Smooth muscle cell (in vitro differentiated cells): ENCODE results near the gene SNHG17. TPM values are rescaled to one million over a fixed set of nuclear protein-coding genes. Genes with fewer than 3 reads are reported as not detected.
"Not testable (repeated sequence)": the region's sequence is repeated elsewhere in the genome, so short reads cannot be mapped to it uniquely, and the experiment has no call there.

Source experiments
- DNase-seq: peaks from one replicate; lab custom pipeline; 2025; ENCODE audit not compliant: unreplicated experiment; lab: John Stamatoyannopoulos, UW
- H2AFZ ChIP-seq: fragments of 200-600 bp; sonication (generic); 2 replicates; pipeline ENCODE4 v1.6.0; 2016; ENCODE audit warnings: antibody characterized with exemption, low read depth, mild to moderate bottlenecking
- H3F3A ChIP-seq: fragments of 200-600 bp; sonication (generic); 2 replicates; pipeline ENCODE4 v1.6.0; 2017; ENCODE audit warnings: antibody characterized with exemption, low read depth
- H3K27ac ChIP-seq: fragments of 200-600 bp; sonication (generic); 2 replicates; pipeline ENCODE4 v1.5.1; 2016; ENCODE audit warnings: low read depth, mild to moderate bottlenecking
- H3K27me3 ChIP-seq: fragments of 200-600 bp; sonication (generic); 2 replicates; pipeline ENCODE4 v1.6.1; 2016; ENCODE audit warnings: low read depth, mild to moderate bottlenecking
- H3K36me3 ChIP-seq: fragments of 200-600 bp; sonication (generic); 2 replicates; pipeline ENCODE4 v1.5.1; 2016; ENCODE audit warnings: low read depth
- H3K4me1 ChIP-seq: fragments of 200-600 bp; sonication (generic); 2 replicates; pipeline ENCODE4 v1.5.1; 2016; ENCODE audit warnings: low read depth
- H3K4me2 ChIP-seq: fragments of 200-600 bp; sonication (generic); 2 replicates; pipeline ENCODE4 v1.6.0; 2016; ENCODE audit warnings: mild to moderate bottlenecking
- H3K4me3 ChIP-seq: fragments of 200-600 bp; sonication (generic); 2 replicates; pipeline ENCODE4 v1.5.1; 2016; ENCODE audit warnings: mild to moderate bottlenecking
- H3K79me2 ChIP-seq: fragments of 200-600 bp; sonication (generic); 2 replicates; pipeline ENCODE4 v1.6.0; 2016; ENCODE audit warnings: low read depth, mild to moderate bottlenecking
- H3K9ac ChIP-seq: fragments of 200-600 bp; sonication (generic); 2 replicates; pipeline ENCODE4 v1.6.0; 2016; ENCODE audit warnings: low read depth
- H3K9me3 ChIP-seq: fragments of 200-600 bp; sonication (generic); replicated peaks from 2 replicates; pipeline ENCODE4 v1.5.1; 2016; ENCODE audit warnings: low read depth
- H4K20me1 ChIP-seq: fragments of 200-600 bp; sonication (generic); 2 replicates; pipeline ENCODE4 v1.6.0; 2016; ENCODE audit warnings: low read depth
- CTCF ChIP-seq: fragments of 200-600 bp; sonication (generic); IDR thresholded peaks from 2 replicates; pipeline ENCODE4 v1.5.1; 2017; ENCODE audit warnings: borderline replicate concordance, mild to moderate bottlenecking, antibody characterized with exemption; ENCODE audit not compliant: insufficient read depth, poor library complexity, severe bottlenecking
- WGBS: methylation state at CpG from one replicate; pipeline ENCODE4 v1.1.7; 2016; ENCODE audit warnings: low lambda C conversion rate; 5-methylcytosine and 5-hydroxymethylcytosine counted together
- polyA plus RNA-seq: library from polyadenylated mRNA; unstranded; fragments of >200 nt; fragmentation: Nextera tagmentation; extraction: Ambion mirVana; gene quantifications from 2 replicates; pipeline ENCODE4 v1.2.1, GENCODE V29; 2016
- total RNA-seq: library from RNA; depleted of rRNA; stranded (reverse); fragments of >200 nt; gene quantifications from 2 replicates; pipeline ENCODE4 v1.2.3, GENCODE V29; 2014

SNHG17 gene
- total and polyA plus RNA-seq, 2 experiments from 2014 or later = 5.5 to 19.6 TPM

GRCh38 chr20:38383147-38383546, 52.0 kb downstream of the SNHG17 start:
- H3K4me1 ChIP-seq = no peaks in the 10 kb centered on the region

GRCh38 chr20:38377838-38378237, 57.3 kb downstream of the SNHG17 start:
- no CpG with 5 or more reads among the region's 5 CpGs for WGBS
- H3K9me3 ChIP-seq = not testable (repeated sequence)

More at GRCh38 chr20:38383147-38383546, 52.0 kb downstream of the SNHG17 start:
- H3F3A ChIP-seq = no peaks in the 10 kb centered on the region
- no peak overlapping the region for H3K27ac ChIP-seq
- H3K9ac ChIP-seq = no peak overlapping the region
- H4K20me1 ChIP-seq = no peaks in the 10 kb centered on the region
- H3K27me3 ChIP-seq = peaks cover 4% of the 10 kb centered on the region
- no peaks in the 10 kb centered on the region for H3K36me3 ChIP-seq
- no peak overlapping the region for H3K4me2 ChIP-seq
- H3K79me2 ChIP-seq = no peaks in the 10 kb centered on the region
- WGBS = 75% methylated on average over 4 of the region's 4 CpGs
- H3K4me3 ChIP-seq = no peak overlapping the region
- H2AFZ ChIP-seq = no peak overlapping the region
- no peaks in the 10 kb centered on the region for H3K9me3 ChIP-seq
- DNase-seq = no peak
- no peak for TF ChIP-seq CTCF

GRCh38 chr20:38377039-38377685, 58.0 kb downstream of the SNHG17 start:
- Histone ChIP-seq H3K79me2 (no peaks in the 10 kb centered on the region), H3K4me1 (no peaks in the 10 kb centered on the region), H3K4me3 (no peak overlapping the region), H2AFZ (no peak overlapping the region), H3K27ac (no peak overlapping the region), H3K4me2 (no peak overlapping the region), H3K36me3 (no peaks in the 10 kb centered on the region), H3K9me3 (no peaks in the 10 kb centered on the region), H4K20me1 (no peaks in the 10 kb centered on the region), H3K27me3 (no peaks in the 10 kb centered on the region), H3K9ac (no peak overlapping the region), H3F3A (no peaks in the 10 kb centered on the region)
- 88% methylated on average over 11 of the region's 11 CpGs for WGBS
- TF ChIP-seq CTCF = no peak
- DNase-seq = no peak

More at GRCh38 chr20:38377838-38378237, 57.3 kb downstream of the SNHG17 start:
- H3K79me2 ChIP-seq, H4K20me1 ChIP-seq, H3K9ac ChIP-seq, H3F3A ChIP-seq, DNase-seq, H3K4me2 ChIP-seq, H3K27me3 ChIP-seq, H3K4me1 ChIP-seq, H3K4me3 ChIP-seq, H2AFZ ChIP-seq, H3K36me3 ChIP-seq, H3K27ac ChIP-seq: not testable (repeated sequence)

- H3K9me3 ChIP-seq = no peaks in the 10 kb centered on the region
- no peaks in the 10 kb centered on the region for H3K4me1 ChIP-seq
- H3K9ac ChIP-seq = no peak overlapping the region
- no peaks in the 10 kb centered on the region for H3K27me3 ChIP-seq
- H3F3A ChIP-seq = no peaks in the 10 kb centered on the region
- WGBS = 93% methylated on average over 5 of the region's 5 CpGs
- no peak overlapping the region for H2AFZ ChIP-seq
- no peaks in the 10 kb centered on the region for H3K79me2 ChIP-seq
- no peaks in the 10 kb centered on the region for H4K20me1 ChIP-seq
- no peak overlapping the region for H3K4me2 ChIP-seq
- DNase-seq = no peak
- no peak overlapping the region for H3K27ac ChIP-seq
- H3K36me3 ChIP-seq = no peaks in the 10 kb centered on the region
- no peak overlapping the region for H3K4me3 ChIP-seq
- no peak for TF ChIP-seq CTCF
Observed at GRCh38 chr20:38373898-38374297, 61.2 kb downstream of the SNHG17 start.
